ENCODE data around the gene MPL. TPM values are rescaled to one million over a fixed set of nuclear protein-coding genes. Genes with fewer than 3 reads are reported as not detected.
A peak's percentile ranks its signal among the peaks of the same experiment; 100 is the strongest.

Gene MPL
- total and polyA plus RNA-seq, 10 of the 15 experiments (the other 5 are each of a cell fraction or from before 2014, with no cell fraction given), result not detected

GRCh38 chr1:43370564-43370963 lies 32.9 kb downstream of the MPL start:
- no peaks in the 10 kb centered on the region for H4K20me1 ChIP-seq (ENCODE audit: control insufficient read depth, insufficient read depth)

More at GRCh38 chr1:43370564-43370963, 32.9 kb downstream of the MPL start:
- no peak overlapping the region for H3K9ac ChIP-seq (ENCODE audit: control insufficient read depth, insufficient read depth, low read length)
- no peaks in the 10 kb centered on the region for H3K27me3 ChIP-seq (replicated peaks in 1 of 2; ENCODE audit: control insufficient read depth in 2 of 2, insufficient read depth in 2 of 2, low read length in 1 of 2)
- peaks cover 30% of the 10 kb centered on the region for H3K79me2 ChIP-seq (ENCODE audit: control insufficient read depth, insufficient read depth, low read length)
- H2AFZ ChIP-seq (ENCODE audit: control insufficient read depth, low read depth, low read length), result no peak overlapping the region
- ChIA-PET CTCF (interaction anchor here (1.6 to 1.7 kb wide), 2 partner anchors 12 to 19 kb away, joined by 7 to 8 read pairs; partner anchors contain the start of genes CDC20, MED8 and SZT2), RAD21 (ENCODE audit: unreplicated experiment) (no interaction called here), POLR2A (interaction anchor here (0.7 to 1.4 kb wide), 5 partner anchors 11 to 583 kb away, joined by 4 to 8 read pairs (median 6); partner anchors contain the start of genes MED8 and SZT2), SMC1A (ENCODE audit: uncharacterized antibody, unreplicated experiment) (interaction anchor here (0.7 to 1.1 kb wide), 2 partner anchors 13 to 572 kb away, joined by 3 to 4 read pairs; no protein-coding TSS in a partner anchor)
- H3K36me3 ChIP-seq (ENCODE audit: control insufficient read depth in 2 of 2, insufficient read depth in 2 of 2, low read length in 1 of 2), result peaks cover 0 to 1% of the 10 kb centered on the region in 2 experiments; a peak in 1 of 4 replicates
- H3K9me3 ChIP-seq (replicated peaks; ENCODE audit: control insufficient read depth, insufficient read depth, low read length), result no peaks in the 10 kb centered on the region
- DNase-seq (ENCODE audit: low read depth, low spot score), result no peak
- H3K27ac ChIP-seq (ENCODE audit: control insufficient read depth, insufficient read depth), result no peak overlapping the region
- no peak overlapping the region for H3K4me2 ChIP-seq (ENCODE audit: control insufficient read depth, insufficient read depth)
- H3K4me3 ChIP-seq, result no peak overlapping the region
- no TSS peak for BruUV-seq (replicated peaks)
- TF ChIP-seq HSF1 (IDR thresholded peaks at IDR 0.05; ENCODE audit: low read depth, low read length), result no peak
- peak; percentile 48 for TF ChIP-seq BCL3 (IDR thresholded peaks at IDR 0.05; ENCODE audit: borderline replicate concordance, insufficient read depth, low read depth, low read length, poor library complexity, severe bottlenecking)
- no peak for TF ChIP-seq USF1 (IDR thresholded peaks at IDR 0.05; ENCODE audit: borderline replicate concordance, extremely low read length, insufficient read depth, low read depth, low read length)
- TF ChIP-seq HDAC2 (IDR thresholded peaks at IDR 0.05), result no peak
- TF ChIP-seq FOS (IDR thresholded peaks at IDR 0.05; ENCODE audit: borderline replicate concordance, extremely low read depth, insufficient read length), result no peak
- intact Hi-C loops (cut with micrococcal nuclease; ENCODE audit: unreplicated experiment), result no loop called here
- no peak for ATAC-seq
- in situ Hi-C loops (cut with MboI), result no loop called here
- peak; percentile 41 for FAIRE-seq
- WGBS (ENCODE audit: insufficient coverage, insufficient replicate concordance, low lambda C conversion rate, missing lambda C conversion rate), result 70% methylated on average over 4 of the region's 4 CpGs
- peaks cover 4% of the 10 kb centered on the region; the same call in 1 of the 2 replicates for H3K4me1 ChIP-seq (ENCODE audit: control insufficient read depth, insufficient read depth, low read length)

Measured in GM12878 (cell line).